Measurements from ENCODE around the gene FCHSD2. TPM values are rescaled to one million over a fixed set of nuclear protein-coding genes. Genes with fewer than 3 reads are reported as not detected.

The FCHSD2 gene
- total and polyA plus RNA-seq, 4 donors, result 7.6 to 18.7 (median 9.9) TPM

DNA sequence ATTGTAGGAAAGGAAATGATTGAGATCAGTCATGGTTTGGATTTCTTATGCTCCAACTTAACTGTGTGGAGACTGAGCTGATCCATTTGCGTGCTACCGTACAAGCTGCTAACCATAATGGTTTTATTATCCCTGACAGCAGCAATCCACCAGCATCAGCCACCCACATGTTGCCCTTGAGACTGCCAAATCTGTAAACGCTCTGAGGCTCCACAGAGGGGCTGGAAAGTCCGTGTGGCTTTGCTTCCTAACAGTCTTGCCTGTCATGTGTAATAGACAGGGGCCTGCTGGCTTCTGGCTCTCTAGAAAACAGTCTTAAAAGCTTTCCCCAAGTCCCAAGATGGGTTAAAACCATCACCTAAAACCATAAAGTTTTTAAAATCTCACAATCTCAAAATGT lies 297.8 kb downstream of the FCHSD2 start:
- peaks cover 6 to 43% (median 28%) of the 10 kb centered on the region in 4 donors for H3K36me3 ChIP-seq (ENCODE audit: control insufficient read depth in 4 of 4, insufficient read depth in 3 of 4, low read depth in 1 of 4, low read length in 3 of 4)

DNA sequence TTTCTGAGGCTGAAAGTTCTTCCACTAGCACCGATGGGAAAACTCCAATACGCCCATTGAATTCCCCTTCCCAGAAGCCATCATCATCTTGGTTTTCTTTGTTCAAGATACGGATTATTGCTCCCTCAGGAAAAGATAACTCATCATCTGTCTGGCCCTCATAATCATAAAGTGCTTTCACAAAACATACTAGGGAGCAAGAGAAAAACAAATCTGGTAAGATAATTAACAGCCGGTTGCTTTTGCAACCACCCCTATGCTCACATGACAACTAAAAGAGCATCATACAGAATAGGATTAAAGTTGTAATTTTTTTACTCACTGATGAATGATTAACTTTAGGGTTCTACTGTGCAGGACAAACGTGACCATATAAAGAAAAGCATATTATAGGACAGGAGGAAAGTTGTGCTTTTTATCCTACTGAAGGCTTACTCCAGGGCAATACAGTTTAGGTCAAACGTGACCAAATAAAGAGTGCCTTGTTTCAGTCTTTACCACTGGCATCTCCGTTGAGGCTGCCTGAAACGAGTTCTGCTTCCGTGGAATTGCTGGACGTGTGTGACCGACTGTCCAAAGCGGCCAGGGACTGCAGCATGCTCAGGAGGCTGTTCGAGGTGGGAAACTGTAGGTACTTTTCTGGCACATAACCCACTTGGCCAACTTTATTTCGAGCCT lies 299.3 kb downstream of the FCHSD2 start:
- no peak for TF ChIP-seq RAD21 (IDR thresholded peaks at IDR 0.05)
- no peak for TF ChIP-seq GABPA (IDR thresholded peaks at IDR 0.05 in 1 of 2, conservative IDR thresholded peaks at IDR 0.05 in 1 of 2)
- no peak for TF ChIP-seq TAF1 (conservative IDR thresholded peaks at IDR 0.05)
- no peak for TF ChIP-seq SP1 (IDR thresholded peaks at IDR 0.05)
- TF ChIP-seq HNF4A (conservative IDR thresholded peaks at IDR 0.05), result no peak
- TF ChIP-seq RXRA (IDR thresholded peaks at IDR 0.05), result no peak
- TF ChIP-seq NR2F2 (IDR thresholded peaks at IDR 0.05), result no peak
- no peak for TF ChIP-seq HNF4G (IDR thresholded peaks at IDR 0.05)
- TF ChIP-seq, protein P1, sequence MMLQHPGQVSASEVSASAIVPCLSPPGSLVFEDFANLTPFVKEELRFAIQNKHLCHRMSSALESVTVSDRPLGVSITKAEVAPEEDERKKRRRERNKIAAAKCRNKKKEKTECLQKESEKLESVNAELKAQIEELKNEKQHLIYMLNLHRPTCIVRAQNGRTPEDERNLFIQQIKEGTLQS (IDR thresholded peaks at IDR 0.05), result no peak
- TF ChIP-seq, protein P2, sequence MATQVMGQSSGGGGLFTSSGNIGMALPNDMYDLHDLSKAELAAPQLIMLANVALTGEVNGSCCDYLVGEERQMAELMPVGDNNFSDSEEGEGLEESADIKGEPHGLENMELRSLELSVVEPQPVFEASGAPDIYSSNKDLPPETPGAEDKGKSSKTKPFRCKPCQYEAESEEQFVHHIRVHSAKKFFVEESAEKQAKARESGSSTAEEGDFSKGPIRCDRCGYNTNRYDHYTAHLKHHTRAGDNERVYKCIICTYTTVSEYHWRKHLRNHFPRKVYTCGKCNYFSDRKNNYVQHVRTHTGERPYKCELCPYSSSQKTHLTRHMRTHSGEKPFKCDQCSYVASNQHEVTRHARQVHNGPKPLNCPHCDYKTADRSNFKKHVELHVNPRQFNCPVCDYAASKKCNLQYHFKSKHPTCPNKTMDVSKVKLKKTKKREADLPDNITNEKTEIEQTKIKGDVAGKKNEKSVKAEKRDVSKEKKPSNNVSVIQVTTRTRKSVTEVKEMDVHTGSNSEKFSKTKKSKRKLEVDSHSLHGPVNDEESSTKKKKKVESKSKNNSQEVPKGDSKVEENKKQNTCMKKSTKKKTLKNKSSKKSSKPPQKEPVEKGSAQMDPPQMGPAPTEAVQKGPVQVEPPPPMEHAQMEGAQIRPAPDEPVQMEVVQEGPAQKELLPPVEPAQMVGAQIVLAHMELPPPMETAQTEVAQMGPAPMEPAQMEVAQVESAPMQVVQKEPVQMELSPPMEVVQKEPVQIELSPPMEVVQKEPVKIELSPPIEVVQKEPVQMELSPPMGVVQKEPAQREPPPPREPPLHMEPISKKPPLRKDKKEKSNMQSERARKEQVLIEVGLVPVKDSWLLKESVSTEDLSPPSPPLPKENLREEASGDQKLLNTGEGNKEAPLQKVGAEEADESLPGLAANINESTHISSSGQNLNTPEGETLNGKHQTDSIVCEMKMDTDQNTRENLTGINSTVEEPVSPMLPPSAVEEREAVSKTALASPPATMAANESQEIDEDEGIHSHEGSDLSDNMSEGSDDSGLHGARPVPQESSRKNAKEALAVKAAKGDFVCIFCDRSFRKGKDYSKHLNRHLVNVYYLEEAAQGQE (IDR thresholded peaks at IDR 0.05), result no peak
- Histone ChIP-seq H3K4me3 (ENCODE audit: low read depth in 1 of 3, low read length in 3 of 3) (no peak overlapping the region), H3K27me3 (ENCODE audit: control insufficient read depth in 4 of 4, insufficient read depth in 4 of 4, low read length in 3 of 4) (no peaks in the 10 kb centered on the region), H3K27ac (ENCODE audit: low read depth in 1 of 2, low read length in 2 of 2) (no peak overlapping the region), H3K9me3 (ENCODE audit: control insufficient read depth in 4 of 4, low read length in 3 of 4) (no peaks in the 10 kb centered on the region), H3K36me3 (ENCODE audit: control insufficient read depth in 4 of 4, insufficient read depth in 3 of 4, low read depth in 1 of 4, low read length in 3 of 4) (peaks cover 10 to 56% (median 34%) of the 10 kb centered on the region in 4 donors), H3K4me1 (ENCODE audit: control insufficient read depth in 4 of 4, insufficient read depth in 4 of 4, low read length in 3 of 4) (no peaks in the 10 kb centered on the region), H3K9ac (ENCODE audit: low read depth in 1 of 2, low read length in 2 of 2) (no peak overlapping the region)
- DNase-seq (ENCODE audit: low spot score), result no peak
- WGBS, result 91% methylated on average over 14 of the region's 14 CpGs

More for the DNA sequence above, 297.8 kb downstream of the FCHSD2 start:
- no peak overlapping the region for H3K4me3 ChIP-seq (ENCODE audit: low read depth in 1 of 3, low read length in 3 of 3)
- H3K27ac ChIP-seq (ENCODE audit: low read depth in 1 of 2, low read length in 2 of 2), result no peak overlapping the region
- TF ChIP-seq YY1 (IDR thresholded peaks at IDR 0.05), result no peak
- TF ChIP-seq, protein P3, sequence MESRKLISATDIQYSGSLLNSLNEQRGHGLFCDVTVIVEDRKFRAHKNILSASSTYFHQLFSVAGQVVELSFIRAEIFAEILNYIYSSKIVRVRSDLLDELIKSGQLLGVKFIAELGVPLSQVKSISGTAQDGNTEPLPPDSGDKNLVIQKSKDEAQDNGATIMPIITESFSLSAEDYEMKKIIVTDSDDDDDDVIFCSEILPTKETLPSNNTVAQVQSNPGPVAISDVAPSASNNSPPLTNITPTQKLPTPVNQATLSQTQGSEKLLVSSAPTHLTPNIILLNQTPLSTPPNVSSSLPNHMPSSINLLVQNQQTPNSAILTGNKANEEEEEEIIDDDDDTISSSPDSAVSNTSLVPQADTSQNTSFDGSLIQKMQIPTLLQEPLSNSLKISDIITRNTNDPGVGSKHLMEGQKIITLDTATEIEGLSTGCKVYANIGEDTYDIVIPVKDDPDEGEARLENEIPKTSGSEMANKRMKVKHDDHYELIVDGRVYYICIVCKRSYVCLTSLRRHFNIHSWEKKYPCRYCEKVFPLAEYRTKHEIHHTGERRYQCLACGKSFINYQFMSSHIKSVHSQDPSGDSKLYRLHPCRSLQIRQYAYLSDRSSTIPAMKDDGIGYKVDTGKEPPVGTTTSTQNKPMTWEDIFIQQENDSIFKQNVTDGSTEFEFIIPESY (IDR thresholded peaks at IDR 0.05), result no peak
- no peaks in the 10 kb centered on the region for H3K27me3 ChIP-seq (ENCODE audit: control insufficient read depth in 4 of 4, insufficient read depth in 4 of 4, low read length in 3 of 4)
- 83% methylated on average over 4 of the region's 4 CpGs for WGBS
- H3K9ac ChIP-seq (ENCODE audit: low read depth in 1 of 2, low read length in 2 of 2), result no peak overlapping the region
- H3K4me1 ChIP-seq (ENCODE audit: control insufficient read depth in 4 of 4, insufficient read depth in 4 of 4, low read length in 3 of 4), result no peaks in the 10 kb centered on the region
- H3K9me3 ChIP-seq (ENCODE audit: control insufficient read depth in 4 of 4, low read length in 3 of 4), result no peaks in the 10 kb centered on the region
- DNase-seq (ENCODE audit: low spot score), result no peak

DNA sequence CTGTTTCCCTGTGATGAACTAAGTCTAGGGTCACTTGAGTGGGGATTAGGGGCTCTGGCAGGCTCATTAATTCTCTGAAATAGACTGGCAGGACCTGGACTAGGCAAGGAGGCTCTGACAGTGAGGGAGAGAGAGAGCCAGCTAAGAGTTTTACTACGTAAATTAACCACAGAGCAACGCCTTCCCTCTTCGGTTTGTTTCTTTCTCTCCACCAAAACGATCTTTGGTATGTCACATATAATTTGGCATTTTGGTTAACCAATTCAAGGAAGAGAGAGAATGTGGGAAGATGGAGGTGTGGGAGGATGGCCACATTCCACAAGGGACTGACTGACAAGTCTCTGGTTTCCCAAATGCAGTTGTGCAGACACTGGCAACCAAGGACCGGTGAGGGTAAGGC lies 300.0 kb downstream of the FCHSD2 start:
- Histone ChIP-seq H3K9me3 (ENCODE audit: control insufficient read depth in 4 of 4, low read length in 3 of 4) (no peaks in the 10 kb centered on the region), H3K36me3 (ENCODE audit: control insufficient read depth in 4 of 4, insufficient read depth in 3 of 4, low read depth in 1 of 4, low read length in 3 of 4) (peaks cover 10 to 58% (median 37%) of the 10 kb centered on the region in 4 donors), H3K4me1 (ENCODE audit: control insufficient read depth in 4 of 4, insufficient read depth in 4 of 4, low read length in 3 of 4) (no peaks in the 10 kb centered on the region), H3K27ac (ENCODE audit: low read depth in 1 of 2, low read length in 2 of 2) (no peak overlapping the region), H3K9ac (ENCODE audit: low read depth in 1 of 2, low read length in 2 of 2) (no peak overlapping the region), H3K27me3 (ENCODE audit: control insufficient read depth in 4 of 4, insufficient read depth in 4 of 4, low read length in 3 of 4) (no peaks in the 10 kb centered on the region), H3K4me3 (ENCODE audit: low read depth in 1 of 3, low read length in 3 of 3) (no peak overlapping the region)
- DNase-seq (ENCODE audit: low spot score), result no peak
- TF ChIP-seq FOXA2 (IDR thresholded peaks at IDR 0.05) (no peak), HNF4G (IDR thresholded peaks at IDR 0.05) (no peak), HNF4A (conservative IDR thresholded peaks at IDR 0.05) (no peak)
- WGBS, result 89% methylated on average over 5 of the region's 5 CpGs

Measured in liver (tissue), 9 donors.